HL-60/S4 treated with retinoic acid at 250 ng/mL for 4 days and 3 days (cell line): Measurements from ENCODE around the gene CARHSP1.
"Not testable (repeated sequence)": the region's sequence is repeated elsewhere in the genome, so short reads cannot be mapped to it uniquely, and the experiment has no call there.

Experiments
- in situ Hi-C: fragments of 300-500 bp; cut with MboI; formaldehyde crosslinking; loops from 2 replicates; pipeline ENCODE4 v1.7.0; 2022; ENCODE audit warnings: low sequenced_read_pairs

CARHSP1 gene

DNA sequence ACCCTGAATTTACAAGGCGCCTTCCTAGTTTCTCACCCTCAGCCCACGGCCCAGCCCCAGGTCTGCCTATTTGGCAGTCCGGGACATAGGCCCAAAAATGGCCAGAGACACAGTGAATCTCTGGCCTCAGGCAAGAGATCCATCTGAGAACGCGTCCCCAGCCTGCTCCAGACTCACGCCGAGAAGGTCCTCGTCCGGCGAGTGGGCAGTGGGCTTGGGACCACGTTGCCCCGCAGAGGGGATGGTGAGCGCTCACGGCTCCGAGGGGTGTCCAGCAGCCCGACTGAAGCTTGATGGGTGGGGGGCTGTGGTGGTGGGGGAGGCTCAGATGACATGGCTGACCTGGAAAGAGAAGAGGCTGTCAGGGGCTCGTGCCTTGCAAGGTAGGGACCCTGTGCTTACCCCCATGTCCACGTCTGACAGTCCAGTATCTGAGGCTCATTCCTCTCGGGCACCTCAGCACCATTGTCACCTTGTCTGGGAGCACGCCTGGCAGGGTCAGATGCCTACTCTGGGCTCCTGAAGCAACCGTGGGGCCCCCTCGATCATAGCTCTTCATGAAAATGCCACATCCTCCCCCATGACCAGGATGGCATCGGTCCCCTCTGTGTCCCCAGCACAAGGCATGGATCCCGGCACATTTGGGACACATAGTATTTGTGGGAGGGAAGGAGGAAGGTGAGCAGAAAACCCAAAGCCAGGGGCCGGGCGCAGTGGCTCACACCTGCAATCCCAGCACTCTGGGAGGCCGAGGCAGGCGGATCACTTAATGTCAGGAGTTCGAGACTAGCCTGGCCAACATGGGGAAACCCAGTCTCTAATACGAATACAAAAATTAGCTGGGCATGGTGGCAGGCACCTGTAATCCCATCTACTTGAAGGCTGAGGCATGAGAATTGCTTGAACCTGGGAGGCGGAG lies 9.6 kb downstream of the CARHSP1 start:
- in situ Hi-C loops: no loop called here

DNA sequence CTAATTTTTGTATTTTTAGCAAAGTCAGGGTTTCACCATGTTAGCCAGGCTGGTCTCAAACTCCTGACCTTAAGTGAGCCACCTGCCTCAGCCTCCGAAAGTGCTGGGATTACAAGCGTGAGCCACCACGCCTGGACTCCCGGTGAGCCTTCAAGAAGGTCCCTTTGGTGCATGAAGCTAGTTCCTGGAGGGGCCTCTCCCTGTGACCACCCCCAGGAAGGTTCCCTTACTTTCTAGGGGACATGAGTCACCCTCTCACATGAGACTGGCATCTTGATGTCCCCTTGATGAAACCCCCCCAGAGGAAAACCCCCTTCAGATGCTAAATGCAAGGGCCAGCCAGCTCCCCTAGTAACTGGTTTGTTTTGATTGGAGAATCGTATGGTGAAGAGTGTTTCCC lies 12.8 kb downstream of the CARHSP1 start:
- in situ Hi-C loops: no loop called here

DNA sequence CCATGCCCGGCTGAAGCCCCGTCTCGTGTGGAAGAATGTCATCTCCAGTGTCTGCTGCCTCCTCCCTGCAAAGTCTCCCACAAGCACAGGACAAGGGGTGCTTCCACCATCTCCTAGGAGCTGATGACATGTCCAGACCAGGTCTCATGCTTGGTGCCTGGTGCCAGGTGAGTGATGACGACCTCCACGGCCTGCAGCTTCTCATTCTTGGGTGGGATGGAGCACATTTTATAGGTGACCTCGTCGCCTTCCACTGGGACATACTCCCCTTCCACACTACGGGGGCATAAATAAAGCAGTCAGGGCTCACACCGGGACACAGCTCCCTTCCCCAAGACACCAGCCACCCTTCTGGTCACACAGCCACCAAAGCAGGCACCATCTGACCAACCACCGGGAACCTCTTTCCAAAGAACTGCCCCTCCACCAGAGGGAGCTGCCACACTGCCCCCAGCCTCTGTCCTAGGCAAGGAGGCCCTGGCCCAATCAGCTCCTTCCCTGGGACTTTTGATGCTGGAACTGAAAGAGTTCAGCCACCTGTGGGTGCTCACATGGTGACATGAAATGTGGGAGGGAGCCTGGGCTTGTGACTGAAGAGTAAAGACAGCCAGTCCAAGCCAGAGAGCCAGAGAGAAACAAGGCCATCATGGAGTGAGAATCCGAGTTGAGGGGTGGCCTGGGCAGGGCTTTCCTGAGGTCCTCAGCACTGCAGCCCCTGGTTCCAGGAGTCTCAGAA lies 13.6 kb downstream of the CARHSP1 start:
- in situ Hi-C loops: no loop called here

DNA sequence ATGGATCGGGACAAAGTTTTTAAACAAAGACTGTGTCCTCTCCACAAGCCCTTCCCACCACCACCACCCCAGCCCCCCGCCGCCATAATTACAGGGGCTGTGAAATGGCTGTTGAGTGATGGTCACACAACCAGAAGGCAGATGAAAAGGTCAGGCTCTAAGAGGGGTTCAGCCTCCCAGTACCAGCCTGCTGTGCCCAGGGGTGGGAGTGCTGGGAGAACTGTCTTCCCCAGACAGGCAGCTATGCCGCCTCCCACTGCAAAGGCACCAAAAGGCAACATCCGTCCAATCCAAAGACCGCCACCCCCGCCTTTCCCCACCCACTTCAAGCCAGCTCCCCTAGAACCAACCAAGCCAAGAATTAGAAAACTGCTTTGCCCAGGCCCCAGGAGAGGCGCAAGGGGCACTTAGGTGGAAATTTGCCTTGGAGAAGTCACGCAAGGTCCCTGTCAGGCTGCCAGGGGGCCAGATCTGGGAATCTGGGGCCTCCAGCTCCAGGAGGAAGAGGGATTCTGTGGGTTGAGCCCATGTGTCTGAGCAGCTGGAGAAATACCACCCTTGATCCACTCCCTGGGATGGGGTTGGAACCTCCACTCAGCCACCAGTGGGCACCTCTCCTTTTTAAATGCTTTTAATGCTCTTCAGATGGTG lies 14.4 kb downstream of the CARHSP1 start:
- in situ Hi-C loops: no loop called here

DNA sequence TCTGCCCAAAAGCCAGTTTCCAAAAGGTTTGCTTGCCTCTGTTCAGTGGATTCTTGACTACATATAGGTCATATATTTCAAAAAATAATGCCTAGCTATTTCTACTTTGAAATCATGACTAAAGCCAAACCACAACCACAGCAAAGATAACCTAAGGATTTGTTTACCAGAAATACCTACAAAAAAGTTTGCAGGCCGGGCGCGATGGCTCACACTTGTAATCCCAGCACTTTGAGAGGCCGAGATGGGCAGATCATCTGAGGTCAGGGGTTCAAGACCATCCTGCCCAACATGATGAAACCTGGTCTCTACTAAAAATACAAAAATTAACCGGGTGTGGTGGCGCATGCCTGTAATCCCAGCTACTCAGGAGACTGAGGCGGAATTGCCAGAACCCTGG lies 15.2 kb downstream of the CARHSP1 start:
- in situ Hi-C loops: no loop called here

DNA sequence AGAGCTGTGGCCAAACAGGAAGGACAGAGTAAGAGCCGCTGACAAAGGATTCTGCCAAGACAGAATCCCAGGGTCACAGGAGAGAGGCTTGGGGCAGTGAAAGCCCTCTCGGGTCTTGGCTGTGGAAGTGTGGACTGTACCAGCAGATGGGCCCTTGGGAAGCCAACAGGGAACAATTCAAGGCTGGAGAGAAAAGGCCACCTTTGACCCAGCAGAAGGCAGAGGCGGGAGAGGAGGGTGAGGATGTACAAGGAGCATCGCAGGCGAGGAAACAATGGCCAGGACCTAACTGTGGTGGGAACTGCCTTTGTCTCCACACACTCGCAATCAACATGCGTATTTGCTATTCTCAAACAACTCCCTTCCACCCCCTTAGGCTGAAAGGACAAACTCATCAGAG lies 15.7 kb downstream of the CARHSP1 start:
- in situ Hi-C loops: no loop called here

DNA sequence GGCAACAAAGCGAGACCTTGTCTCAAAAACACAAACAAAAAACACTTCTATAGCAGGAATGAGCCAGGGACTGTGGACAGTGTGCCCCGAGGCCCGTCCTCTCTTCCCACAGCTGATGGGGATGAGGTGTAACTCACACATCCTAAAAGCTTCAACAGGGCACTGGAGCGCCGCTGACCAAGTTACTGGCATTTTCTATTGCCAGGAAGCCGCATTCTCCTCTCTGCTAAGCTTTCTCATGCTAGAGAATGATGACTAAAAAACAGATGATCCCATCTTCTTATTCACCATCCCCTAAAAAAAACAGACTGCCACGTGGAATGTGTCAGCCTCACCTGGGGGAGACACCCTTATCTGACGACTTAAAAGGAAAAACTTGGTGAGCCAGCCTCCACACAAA lies 16.3 kb downstream of the CARHSP1 start:
- in situ Hi-C loops: no loop called here

DNA sequence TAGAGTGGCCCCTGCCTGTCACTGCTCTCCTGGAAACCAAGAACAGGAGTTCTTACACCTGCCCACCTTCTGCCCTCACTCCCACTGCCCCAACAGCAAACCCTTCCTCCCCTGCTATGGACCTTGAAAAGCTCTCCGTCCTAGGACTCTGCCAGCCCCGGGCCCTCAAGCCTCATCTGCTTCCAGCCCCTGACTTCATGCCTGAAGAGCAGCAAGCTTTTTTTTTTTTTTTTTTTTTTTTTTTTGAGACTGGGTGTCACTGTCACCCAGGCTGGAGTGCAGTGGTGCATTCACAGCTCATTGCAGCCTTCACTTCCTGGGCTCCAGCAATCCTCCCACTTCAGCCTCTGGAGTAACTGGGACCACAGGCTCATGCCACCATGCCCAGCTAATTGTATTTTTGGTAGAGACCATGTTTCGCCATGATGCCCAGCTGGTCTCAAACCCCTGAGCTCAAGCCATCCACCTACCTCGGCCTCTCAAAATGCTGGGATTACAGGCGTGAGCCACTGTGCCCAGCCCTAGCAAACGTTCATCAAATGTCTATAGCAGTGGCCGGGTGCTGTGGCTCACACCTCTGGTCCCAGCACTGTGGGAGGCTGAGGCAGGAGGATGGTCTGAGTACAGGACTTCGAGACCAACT lies 16.9 kb downstream of the CARHSP1 start:
- in situ Hi-C loops: no loop called here

DNA sequence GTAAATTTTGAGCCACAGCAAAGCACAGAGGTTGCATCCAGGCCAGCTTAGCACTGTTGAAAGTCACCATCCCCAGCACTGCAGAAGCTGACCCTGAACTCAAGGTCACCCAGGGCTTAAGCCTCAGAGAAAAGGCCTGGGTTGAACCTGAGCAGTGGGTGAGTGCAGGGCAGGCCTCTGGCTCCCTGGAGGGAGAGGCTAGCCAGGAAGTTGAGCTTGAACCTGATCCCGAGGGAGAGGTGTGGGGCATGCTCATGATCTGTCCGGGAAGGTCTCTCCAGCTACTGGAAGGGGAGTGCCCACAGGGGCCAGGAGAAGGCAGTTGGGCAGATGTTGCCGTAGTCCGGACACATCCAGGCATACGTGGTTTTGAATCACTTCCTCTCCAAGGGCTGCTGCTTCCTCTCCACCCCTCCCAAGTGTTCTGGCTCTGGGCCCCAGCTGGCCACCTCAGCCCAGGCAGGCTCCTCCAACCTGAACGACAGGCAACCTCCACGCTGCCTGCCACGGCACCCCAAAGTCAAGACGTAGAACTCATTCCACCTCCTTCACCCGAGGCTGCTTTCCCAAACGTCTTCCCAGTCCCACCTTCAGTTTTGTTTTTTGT lies 18.4 kb downstream of the CARHSP1 start:
- in situ Hi-C loops: no loop called here

DNA sequence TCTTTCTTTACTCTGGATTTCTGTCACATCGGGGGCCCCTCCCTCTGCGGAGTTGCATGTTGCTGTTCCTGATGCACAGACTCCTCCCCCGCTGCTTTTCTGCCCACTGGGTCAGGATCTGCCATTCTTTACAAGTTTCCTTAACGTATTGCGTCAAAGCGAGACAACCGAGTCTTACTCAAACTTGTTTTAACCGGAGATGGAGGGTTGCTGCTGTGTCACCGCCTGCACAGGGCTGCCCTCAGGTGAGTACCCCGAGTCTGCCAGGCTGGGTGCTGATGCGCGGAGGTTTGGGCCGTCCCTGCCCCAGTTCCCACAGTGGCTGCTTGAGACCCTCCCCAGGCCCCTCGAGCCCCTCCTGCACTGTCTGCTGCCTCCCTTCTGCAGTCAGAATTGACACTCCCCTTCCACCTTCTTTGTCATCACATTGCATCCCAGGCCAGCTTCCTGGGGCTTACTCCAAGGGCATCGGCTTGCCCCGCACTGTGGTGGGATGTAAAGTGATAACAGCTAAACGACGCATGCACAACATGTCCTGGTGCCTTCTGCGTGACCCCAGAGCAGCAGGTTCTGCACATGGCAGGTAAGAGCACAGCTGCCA lies 19.3 kb downstream of the CARHSP1 start:
- in situ Hi-C loops: no loop called here

DNA sequence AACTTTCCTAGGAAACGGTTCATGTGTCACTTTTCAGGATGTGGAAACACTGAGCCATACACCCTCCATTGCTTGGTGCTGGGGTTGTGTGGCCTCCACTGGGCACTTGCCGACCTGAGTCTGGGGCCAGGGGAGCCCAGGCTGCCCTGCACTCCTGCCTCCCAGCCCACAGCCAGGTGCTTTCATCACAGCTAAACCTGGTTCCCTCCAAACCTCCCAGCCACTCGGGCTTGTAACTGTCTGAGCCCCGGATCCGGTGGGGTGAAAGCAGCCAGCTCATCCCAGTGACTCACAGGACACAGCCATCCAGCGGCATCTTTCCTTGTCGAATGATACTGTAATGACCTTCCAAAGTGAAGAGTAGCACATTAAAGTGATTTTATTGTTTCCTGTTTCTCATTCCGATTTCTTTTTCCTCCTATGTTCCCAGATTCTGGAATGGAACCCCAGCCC lies 19.8 kb downstream of the CARHSP1 start:
- in situ Hi-C loops: no loop called here

DNA sequence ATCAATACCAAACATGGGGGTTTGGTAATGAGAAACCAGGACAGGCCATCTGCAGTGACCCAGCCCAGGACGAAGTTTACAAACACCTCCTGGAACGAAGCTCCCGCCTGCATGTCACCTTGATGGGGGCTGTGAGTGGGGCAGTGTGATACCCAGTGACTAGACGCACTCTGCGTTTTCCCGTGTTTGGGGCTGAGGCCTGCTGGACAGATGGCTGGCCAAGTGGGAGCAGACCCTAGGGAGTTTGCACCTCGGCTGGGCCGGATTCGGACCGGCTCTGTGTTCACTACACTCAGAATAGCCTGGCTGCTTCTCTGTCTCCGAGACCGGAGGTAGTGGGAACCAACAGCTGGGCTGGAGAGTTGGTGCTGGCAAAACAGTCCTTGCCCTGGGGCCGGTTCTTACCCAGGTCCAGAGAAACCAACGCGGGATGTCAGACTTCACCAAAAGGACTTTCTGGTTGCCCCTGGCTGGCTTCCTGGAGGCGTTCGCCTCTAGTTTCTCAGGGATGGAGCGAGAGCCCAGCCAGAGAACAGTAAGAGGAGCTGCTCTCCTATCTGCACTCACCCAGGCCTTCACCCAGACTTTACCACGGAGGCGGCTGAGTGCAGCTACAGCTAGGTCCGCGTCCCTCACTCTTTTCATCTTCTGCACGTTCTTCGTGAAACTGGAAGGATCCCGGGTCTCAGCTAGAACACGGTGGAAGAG lies 20.4 kb downstream of the CARHSP1 start:
- in situ Hi-C loops: no loop called here

DNA sequence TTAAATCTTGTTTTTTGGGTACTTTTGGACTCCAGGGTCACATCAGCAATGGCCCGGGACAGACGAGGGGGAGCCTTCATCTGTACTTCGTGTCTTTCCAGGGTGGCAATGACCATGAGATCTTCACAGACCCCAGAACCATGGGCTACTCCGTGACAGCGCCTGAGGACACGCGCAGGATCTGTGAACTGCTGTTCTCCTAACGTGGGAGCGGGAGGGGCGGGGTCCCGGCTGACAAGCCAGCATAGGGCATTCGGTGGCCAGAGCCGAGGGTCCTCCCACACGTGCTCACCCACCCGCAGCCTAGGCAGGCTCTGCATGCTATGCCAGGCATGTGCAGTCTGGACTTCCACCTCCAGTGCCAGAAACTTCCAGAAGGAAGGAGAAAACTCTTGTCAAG lies 21.2 kb downstream of the CARHSP1 start:
- in situ Hi-C loops: no loop called here

DNA sequence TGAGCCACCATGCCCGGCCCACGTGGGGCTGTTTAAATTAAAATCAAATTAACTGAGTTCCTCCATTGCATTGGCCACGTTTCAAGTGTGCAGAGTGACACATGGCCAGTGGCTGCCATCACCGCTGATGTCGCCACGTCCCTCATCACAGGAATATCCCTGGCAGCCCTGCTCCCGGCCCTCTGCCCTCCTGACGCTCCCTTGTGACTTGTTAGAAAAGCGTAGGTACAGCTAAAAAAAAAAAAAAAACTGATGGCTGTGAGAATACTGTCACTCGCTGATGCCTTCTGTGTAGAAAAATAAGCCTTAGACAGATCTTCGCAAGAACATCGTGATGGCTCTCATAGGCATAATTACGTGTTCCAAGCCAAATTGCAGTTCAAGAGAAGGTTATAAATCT lies 21.7 kb downstream of the CARHSP1 start:
- in situ Hi-C loops: no loop called here

DNA sequence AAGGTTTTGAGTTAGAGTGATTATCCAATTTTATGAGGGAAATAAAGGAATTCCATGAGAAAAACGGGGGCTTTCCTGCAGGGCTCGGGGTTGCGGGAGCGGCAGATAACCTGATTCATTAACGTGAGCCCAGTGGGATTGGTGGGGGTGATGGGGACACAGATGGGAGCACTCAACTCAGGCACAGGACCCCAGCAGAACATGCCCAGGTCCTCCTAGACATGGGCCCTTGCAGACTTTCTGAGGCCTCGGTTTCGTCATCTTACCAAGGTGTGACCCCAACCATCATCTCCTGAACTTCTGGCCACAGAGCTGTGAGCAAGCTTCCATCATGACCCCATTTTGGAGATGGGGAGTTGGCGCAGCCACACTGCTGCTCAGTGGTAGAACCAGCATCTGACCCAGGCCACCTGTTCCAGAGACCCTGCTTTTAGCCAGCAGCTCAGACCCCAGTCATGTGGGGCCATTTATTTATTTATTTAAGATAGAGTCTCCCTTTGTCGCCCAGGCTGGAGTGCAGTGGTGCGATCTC lies 22.3 kb downstream of the CARHSP1 start:
- in situ Hi-C loops: no loop called here

DNA sequence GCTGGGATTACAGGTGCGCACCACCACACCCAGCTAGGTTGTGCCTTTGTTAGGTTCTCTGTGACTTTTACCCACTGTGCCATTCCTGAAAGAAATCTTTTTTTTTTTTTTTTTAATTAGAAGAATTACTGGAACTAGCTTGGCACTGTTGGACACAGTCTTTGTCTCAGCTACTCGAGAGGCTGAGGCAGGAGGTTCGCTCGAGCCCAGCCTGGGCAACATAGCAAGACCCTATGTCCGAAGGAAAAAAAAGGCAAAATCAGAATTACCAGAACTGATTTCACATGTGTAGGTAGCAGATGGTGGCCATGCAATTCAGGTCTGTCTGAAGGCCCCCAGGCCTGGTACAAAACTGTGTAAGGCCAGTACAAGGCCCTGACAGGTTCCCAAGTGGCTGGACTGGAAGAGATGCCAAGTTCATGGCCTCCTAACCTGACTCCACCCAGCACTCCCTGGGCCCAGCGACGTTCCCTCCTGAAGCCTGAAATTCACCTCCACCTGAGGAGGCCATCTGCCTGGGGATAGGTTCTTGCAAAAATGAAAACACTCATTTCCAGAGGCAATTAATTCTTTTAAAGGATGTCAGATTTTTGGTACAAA lies 23.0 kb downstream of the CARHSP1 start:
- in situ Hi-C loops: no loop called here

DNA sequence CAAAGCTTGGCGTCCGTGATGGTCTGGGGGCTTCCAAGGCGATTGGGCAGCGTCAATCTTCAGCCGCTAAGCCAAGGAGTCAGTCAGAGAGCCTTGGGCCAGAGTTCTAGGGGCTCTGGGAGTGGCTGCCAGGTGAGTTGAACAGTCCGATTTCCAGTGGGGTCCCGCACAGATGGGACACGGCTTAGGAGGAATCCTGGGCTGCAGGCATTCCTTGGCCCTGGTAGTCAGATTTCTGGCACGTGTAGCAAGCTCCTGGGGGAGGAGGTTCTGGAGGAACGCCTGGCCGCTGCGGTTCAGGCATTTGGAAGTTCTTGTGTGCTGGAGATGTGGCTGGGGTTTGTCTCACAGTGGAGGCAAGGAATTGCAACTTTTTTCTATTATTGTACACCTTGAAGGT lies 25.5 kb downstream of the CARHSP1 start:
- in situ Hi-C loops: not testable (repeated sequence)

DNA sequence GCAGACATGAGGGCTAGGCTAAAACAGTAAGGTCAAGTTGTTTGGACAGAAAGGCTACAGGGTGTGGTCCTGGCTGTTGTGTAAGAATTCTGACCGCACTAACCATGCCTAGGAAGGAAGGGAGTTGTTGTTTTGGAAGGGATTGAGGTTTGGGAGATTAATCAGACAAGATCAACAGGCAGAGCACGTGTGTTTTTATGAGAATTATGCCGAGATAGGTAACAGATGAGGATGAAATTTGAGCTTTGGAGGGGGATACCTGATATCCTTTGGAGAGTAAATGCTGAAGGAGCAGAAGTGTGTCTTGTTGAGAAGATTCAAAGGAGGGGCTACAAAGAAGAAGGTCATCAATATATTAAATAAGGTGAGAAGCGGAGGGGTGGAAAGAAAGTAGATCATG lies 26.8 kb downstream of the CARHSP1 start:
- in situ Hi-C loops: not testable (repeated sequence)

DNA sequence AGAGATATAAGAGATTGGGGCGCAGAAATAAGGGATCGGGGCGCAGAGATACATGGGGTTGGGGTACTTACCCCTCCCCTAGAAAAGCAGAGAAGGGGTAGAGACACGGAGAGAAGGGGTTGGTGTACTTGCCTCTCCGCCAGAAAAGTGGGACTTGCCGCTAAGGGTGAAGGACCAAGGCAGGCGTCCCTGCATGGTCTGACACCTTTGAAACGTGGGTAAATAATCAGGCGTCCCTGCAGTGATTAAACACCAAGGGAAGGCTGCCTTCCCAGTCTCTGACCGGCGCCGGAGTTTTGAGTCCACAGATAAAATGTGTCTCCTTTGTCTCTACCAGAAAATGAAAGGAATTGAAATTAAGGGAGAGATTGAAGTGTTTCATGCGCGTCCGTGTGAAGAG lies 31.2 kb downstream of the CARHSP1 start:
- in situ Hi-C loops: not testable (repeated sequence)
